GM19043 (cell line): Measurements from ENCODE around the gene CELF4.

Source experiments
- ATAC-seq: cut with Tn5 transposase; IDR thresholded peaks from one replicate; pipeline ENCODE4 v1.9.1; 2021; ENCODE audit warnings: low read depth; ENCODE audit not compliant: unreplicated experiment

Gene CELF4

DNA sequence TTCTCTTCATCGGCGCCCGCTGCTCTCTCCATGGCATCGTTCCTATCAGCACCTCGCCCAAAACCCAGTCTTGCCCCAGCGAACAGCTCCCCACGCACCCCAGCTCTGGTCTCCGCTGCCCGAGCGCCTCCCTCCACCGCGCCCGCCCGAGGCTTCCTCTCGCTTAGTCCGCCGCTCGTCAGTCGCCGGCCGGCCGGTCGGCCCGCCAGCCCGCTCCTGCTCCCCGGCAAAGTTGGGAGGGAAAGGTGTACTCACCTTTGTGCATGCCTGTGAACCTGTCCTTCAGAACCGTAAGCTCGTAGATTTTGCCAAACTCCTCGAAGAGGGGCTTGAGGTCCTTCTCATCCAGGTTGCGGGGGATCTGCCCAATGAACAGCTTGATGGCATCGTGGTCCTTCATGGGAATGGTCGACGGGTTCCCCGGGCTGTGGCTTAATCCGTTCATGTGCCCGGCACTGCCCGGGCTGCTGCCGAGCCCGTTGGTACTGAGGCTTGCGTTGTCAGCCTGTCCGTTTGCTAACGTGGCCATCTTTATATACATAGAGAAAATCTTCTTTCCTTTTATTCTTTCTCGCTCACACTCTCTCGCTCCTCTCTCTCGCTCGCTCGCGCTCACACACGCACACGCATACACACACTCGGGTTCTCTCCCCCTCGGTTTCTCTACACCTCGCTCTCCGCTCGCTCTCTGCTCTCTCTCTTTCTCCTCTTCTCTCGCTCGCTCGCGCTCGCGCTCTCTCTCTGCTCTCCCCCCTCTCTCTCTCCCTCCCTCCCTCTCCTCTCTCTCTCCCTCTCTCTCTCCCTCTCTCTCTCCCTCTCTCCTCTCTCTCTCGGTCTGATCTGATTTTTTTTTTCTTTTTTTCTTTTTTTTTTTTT lies at the start of gene CELF4:
Gene CELF4 (minus strand): TSS at position 698 of the 876 bp plus-strand sequence.
- ATAC-seq = no peak

DNA sequence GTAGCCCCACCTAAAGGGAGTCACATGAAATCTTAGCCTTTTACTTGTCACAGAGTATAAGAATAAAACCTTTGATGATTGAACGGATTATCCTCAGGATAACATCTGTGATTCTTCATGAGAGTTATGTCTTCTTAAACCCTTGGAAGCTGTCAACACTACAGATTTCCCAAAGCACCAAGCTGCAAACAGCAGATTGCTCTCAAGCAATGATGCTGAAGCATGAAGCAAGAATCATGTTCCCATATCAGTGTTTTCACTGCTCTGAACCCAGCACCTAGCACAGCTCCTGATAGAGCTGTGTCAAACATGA lies 47.6 kb upstream of the CELF4 start:
- ATAC-seq = no peak

DNA sequence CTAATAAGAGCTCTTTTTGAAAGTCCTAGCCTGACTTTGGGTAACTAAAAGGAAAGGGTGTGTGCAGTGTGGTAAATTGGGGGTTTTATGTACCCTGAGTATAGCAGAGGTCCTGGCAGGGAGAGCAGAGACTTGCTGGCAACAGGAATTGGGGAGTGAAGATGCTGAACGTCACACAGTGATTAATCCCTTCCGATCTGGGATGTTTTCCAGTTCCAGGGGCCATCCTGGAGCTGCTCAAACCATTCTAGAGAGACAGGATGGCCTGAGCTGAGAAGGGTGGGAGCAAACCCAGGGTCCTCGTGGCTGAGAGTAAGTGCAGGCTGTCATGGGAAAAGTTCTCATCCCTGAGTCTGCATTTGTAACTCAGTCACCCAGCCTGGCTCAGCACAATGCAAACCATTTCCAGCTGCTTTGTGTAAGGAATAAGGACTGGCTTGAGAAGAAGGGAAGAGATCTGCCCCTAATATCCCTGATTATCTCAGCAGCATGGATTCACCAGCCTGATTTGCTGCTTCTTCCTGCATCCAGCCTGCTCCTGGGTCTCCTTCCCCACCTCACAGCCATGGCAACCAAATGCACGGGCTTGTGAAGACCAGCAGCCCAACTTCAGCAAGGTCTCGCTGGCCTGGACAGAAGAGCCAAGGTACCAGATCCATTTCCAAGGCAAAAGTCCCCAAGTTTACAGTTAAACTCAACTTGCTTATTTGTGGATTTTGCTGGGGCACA lies 47.1 kb upstream of the CELF4 start:
- ATAC-seq = no peak

- no peak for ATAC-seq
Observed at GRCh38 chr18:37611614-37612279, 46.1 kb upstream of the CELF4 start.

GRCh38 chr18:37608876-37609275 lies 43.3 kb upstream of the CELF4 start:
- ATAC-seq = no peak

DNA sequence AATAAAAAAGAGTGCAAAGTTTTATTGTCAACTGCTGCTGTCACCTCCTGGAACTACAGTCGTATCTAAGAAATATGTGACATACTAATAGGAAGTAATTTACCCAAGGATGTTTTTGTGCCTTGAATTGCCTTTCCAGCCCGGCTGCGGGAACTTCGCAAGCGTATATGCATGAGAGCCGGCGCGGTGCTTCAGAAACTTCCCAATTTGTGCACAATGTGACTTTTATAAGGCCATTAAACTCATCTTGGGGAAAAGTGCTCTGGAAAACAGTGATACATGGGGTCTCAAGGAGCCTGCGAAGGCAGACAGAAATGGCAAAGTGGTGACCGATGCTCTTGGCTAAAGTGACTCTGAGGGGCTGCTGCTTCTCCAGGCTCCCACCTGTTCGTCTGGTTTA lies 41.7 kb upstream of the CELF4 start:
- ATAC-seq = no peak

DNA sequence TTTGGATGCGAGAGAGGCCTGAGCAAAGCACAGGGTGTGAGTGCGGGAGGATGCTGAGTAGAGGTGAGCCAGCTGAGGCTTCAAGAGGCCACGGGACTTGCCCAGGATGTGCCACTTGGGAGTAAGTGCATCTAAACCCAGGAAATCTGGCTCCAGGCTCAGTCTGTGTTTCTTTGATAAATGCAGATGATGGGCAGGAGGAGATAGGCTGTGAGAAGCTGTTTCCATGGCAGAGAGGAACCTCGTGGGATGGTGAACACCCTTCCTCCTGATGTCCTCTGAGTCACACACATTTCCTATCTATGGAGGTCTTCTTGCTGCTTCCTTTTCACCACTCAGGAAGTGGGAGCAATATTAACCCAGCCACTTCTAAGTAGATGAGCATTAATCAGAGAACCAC lies 38.4 kb upstream of the CELF4 start:
- ATAC-seq = no peak

- no peak for ATAC-seq
Observed at GRCh38 chr18:37598966-37599896, 33.6 kb upstream of the CELF4 start.

- no peak for ATAC-seq
Observed at GRCh38 chr18:37598396-37598795, 32.8 kb upstream of the CELF4 start.

- ATAC-seq = no peak
Observed at GRCh38 chr18:37590346-37590745, 24.7 kb upstream of the CELF4 start.

DNA sequence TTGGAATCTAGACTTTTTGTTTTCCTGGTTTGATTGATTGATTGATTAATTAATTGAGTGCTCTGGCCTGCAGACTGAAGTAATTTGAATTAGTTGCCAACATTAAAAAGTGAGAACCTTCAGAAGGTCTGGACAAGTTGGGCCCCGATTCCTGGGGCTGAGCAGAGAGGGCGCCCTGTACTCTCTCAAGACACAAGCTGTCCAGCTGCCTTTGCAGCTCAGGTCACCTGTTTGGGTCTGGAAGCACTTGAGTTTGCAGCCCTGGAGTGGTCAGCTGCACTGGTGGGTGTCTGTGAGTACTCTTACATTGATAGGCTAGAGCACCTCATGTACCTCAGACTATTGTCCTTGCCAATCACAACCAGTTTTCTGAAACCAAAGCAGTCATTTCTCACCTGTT lies 22.7 kb upstream of the CELF4 start:
- no peak for ATAC-seq

DNA sequence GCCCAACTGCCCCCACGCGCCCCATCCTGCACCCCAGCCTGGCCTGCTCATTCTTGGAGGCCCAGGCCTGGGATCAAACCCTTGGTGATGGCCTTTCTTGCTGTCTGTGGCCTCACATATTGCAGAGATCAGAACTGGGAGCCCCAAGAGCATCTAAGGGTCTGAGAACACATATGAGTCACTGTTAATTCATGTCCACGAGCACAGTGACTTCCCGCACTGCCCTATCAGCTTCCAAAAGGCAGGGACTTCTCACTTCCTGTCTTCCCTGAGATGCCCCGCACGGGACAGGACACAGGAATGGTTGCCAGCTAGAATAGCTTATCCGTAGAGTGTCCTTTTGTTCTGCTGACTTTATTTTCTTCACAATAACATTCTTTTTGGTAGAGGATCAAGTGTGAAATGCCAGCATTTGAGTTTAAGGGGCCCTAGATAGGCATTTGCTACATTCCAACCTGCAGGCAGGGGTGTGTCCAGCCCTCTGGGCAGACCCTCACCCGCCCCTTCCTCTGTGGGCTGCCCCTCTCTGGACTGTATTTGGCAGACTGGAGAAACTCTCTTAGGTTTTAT lies 21.1 kb upstream of the CELF4 start:
- no peak for ATAC-seq

GRCh38 chr18:37584952-37585695 lies 19.5 kb upstream of the CELF4 start:
- no peak for ATAC-seq

- ATAC-seq = no peak
Observed at GRCh38 chr18:37584217-37584616, 18.6 kb upstream of the CELF4 start.

DNA sequence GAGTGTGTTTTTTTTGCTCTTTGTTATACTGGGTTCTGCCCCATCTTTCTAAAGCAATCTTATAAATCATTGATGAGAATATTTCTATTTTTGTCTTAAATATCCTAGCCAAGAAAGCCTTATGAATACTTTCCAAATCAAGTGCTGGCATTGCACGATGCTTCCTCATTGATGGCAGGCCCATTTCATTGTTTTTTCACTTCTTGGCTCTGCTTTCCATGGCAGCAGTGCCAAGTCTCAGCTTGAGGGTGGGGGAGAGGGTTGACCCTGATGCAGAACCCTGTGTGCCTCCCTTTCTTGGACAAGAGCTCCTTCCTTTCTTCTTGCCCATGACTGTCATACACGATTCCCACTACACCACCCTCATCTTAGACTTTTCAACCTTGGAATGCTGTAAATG lies 16.7 kb upstream of the CELF4 start:
- no peak for ATAC-seq

- ATAC-seq = no peak
Observed at GRCh38 chr18:37578886-37579513, 13.4 kb upstream of the CELF4 start.

DNA sequence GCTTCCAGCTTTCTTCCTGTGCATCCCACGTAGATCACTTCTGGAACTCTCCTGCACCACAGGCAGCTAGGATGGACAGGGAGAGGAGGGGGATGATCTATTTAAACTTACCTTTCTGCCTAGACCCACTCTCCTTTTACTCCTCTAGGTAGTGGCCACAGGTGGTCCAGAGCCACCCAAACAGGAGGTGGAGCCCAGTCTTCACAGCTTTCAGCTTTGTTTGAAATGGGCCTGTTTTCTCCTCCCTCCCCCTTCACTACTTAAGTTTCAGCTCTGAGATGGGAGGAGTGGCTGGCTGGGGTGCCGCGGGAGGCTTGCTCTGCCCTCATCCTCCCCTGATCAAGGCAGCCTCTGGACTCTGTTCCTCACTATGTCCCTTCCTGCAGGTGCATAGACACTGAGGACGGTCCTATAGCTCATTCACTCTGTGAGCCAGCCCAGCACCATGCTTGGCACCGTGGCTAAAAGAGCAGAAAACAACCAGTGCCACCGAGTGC lies 12.6 kb upstream of the CELF4 start:
- ATAC-seq = no peak

DNA sequence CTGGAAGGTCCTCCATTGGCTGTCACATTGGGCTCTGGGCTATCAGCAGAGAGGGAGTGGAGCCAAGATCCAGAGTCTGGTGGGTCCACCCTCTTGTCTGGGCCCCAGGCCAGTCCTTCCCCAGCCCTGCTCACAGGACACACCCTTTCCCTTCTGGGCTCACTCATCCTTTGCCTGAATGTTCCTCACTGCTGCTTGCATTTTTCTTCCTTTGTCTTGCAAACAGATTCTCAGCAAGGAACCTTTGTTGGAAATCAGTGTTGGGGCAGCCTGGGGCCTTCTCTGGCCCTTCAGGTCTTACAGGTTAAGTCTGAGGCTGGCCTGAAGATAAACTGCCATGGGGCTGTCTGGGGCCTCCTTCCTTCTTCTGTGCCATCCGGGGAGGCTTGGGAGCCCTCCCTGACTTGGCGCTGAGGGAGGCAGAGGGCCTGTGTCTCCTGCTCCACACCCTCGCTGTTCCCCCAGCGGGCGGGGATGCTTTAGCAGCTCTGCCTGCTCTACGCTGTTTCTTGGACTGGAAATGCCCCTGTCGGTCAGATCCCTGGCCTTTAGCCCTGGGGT lies 11.5 kb upstream of the CELF4 start:
- ATAC-seq = no peak

GRCh38 chr18:37575646-37576045 lies 10.0 kb upstream of the CELF4 start:
- no peak for ATAC-seq
